ENCODE measurements around the gene RSRP1.
"Not testable (repeated sequence)": the region's sequence is repeated elsewhere in the genome, so short reads cannot be mapped to it uniquely, and the experiment has no call there.

RSRP1 gene

DNA sequence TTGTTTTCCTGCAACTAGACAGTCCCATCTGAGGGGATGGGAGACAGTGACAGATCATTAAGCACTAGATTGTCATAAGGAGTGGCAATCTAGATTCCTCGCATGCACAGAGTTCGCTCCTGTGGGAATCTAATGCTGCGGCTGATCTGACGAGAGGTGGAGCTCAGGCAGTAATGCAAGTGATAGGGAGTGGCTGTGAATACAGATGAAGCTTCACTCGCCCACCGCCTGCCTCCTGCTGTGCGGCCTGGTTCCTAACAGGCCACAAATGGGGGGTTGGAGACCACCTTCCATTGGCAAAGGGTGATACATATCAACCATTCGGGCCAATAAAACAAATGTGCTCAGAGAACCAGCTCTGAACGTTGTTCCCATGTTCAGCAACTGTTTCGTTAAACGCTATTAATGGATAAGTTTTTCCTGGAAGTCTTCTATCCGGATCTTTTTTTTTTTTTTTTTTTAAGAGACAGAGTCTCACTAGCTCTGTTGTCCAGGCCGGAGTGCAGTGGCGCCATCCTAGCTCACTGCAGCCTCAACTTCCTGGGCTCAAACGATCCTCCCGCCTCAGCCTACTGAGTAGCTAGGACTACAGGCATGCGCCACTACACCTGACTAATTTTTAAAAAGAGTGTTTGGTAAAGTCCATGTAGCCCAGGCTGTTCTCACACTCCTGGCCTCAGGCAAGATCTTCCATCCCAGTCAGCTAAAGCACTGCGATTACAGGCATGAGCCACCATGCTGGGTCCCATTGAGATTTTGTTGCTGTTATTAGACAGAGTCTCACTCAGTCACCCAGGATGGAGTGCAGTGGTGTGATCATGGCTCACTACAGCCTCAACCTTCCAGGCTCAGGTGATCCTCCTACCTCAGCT lies 8.7 kb upstream of the RSRP1 start:
- DNase-seq (ENCODE audit: low read depth), result no peak

DNA sequence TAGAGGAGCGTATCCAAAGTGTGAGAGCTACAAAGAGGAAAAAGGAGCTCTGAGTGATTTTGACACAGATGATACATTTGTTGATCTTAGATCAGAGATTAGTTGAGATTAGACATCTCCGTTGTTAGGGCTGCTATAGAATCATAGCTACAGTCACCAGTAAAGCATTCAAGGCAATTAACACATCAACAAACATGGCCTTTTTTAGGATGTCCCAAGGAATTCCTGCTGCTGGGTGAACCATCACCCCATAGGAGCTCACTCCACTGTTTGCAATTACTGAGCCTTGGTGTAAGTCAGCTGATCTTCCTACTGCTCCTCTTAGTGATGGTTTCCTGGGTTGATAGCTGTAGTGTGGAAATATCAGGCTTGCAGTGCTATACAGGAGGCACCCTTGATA lies 6.7 kb upstream of the RSRP1 start:
- Histone ChIP-seq H3K9me3 (ENCODE audit: control insufficient read depth, low read length) (no peaks in the 10 kb centered on the region), H3K4me3 (ENCODE audit: low read length) (no peak overlapping the region), H3K4me1 (ENCODE audit: control insufficient read depth, insufficient read depth, low read length) (peaks cover 6% of the 10 kb centered on the region), H3K36me3 (ENCODE audit: control insufficient read depth, insufficient read depth, low read length, severe bottlenecking) (peaks cover 4% of the 10 kb centered on the region), H3K27me3 (replicated peaks; ENCODE audit: control insufficient read depth, insufficient read depth, low read length) (no peaks in the 10 kb centered on the region), H3K9ac (ENCODE audit: low read length) (no peak overlapping the region)
- peak; percentile 29 for DNase-seq (ENCODE audit: low read depth)

More for the DNA sequence above, 8.7 kb upstream of the RSRP1 start:
- peaks cover 11% of the 10 kb centered on the region for H3K4me1 ChIP-seq (ENCODE audit: control insufficient read depth, insufficient read depth, low read length)
- H3K9ac ChIP-seq (ENCODE audit: low read length), result no peak overlapping the region
- no peak overlapping the region for H3K4me3 ChIP-seq (ENCODE audit: low read length)
- peaks cover 4% of the 10 kb centered on the region for H3K36me3 ChIP-seq (ENCODE audit: control insufficient read depth, insufficient read depth, low read length, severe bottlenecking)
- no peaks in the 10 kb centered on the region for H3K27me3 ChIP-seq (replicated peaks; ENCODE audit: control insufficient read depth, insufficient read depth, low read length)
- no peaks in the 10 kb centered on the region for H3K9me3 ChIP-seq (ENCODE audit: control insufficient read depth, low read length)

GRCh38 chr1:25247829-25248754 lies 838 bp upstream of the RSRP1 start:
- peaks cover 23% of the 10 kb centered on the region for H3K4me1 ChIP-seq (ENCODE audit: control insufficient read depth, insufficient read depth, low read length)
- H3K9ac ChIP-seq (ENCODE audit: low read length), result peak overlapping the region; percentile 99
- H3K36me3 ChIP-seq (ENCODE audit: control insufficient read depth, insufficient read depth, low read length, severe bottlenecking), result peaks cover 31% of the 10 kb centered on the region
- DNase-seq (ENCODE audit: low read depth), result no peak
- no peaks in the 10 kb centered on the region for H3K9me3 ChIP-seq (ENCODE audit: control insufficient read depth, low read length)
- peak overlapping the region; percentile 94 for H3K4me3 ChIP-seq (ENCODE audit: low read length)
- no peaks in the 10 kb centered on the region for H3K27me3 ChIP-seq (replicated peaks; ENCODE audit: control insufficient read depth, insufficient read depth, low read length)

GRCh38 chr1:25246600-25247023 lies 642 bp downstream of the RSRP1 start:
- DNase-seq (ENCODE audit: low read depth), result peak; percentile 60
- Histone ChIP-seq H3K36me3 (ENCODE audit: control insufficient read depth, insufficient read depth, low read length, severe bottlenecking) (peaks cover 42% of the 10 kb centered on the region), H3K4me1 (ENCODE audit: control insufficient read depth, insufficient read depth, low read length) (peaks cover 23% of the 10 kb centered on the region)

DNA sequence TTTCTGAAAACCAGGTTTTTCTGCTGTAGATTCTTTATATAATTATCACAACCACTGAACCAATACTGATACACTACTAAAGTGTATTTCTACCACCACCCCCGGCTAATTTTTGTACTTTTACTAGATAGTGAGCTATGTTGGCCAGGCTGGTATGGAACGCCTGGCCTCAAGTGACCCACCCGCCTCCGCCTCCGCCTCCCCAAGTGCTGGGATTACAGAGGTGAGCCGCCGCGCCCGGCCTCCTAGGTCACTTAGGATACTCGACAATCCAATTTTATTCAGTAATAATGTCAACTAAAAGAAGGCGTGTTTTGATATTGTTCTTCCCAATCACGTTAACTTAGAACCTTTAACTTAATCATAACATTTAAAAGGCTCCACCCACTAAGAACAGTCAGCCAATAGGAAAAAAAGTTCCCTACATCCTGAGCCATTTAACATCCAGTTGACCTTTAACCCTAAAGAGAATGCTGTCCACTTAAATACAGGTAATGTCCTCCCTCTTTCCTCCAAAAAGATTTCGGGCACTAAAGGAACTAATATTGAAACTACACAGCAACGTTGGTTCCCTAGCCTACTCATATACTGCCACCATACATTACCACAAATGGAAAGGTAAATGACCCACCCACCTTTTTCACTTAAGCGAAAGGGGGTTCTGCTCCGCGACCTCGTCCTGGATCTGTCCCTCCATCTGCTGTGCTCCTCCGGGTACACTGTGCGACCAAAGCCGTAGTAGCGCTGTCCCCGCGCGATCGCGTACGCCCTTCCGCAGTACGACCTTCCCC lies 1.2 kb downstream of the RSRP1 start:
- Histone ChIP-seq H3K9ac (ENCODE audit: low read length) (peak overlapping the region; percentile 99), H3K36me3 (ENCODE audit: control insufficient read depth, insufficient read depth, low read length, severe bottlenecking) (peaks cover 42% of the 10 kb centered on the region), H3K27me3 (replicated peaks; ENCODE audit: control insufficient read depth, insufficient read depth, low read length) (no peaks in the 10 kb centered on the region), H3K9me3 (ENCODE audit: control insufficient read depth, low read length) (no peaks in the 10 kb centered on the region), H3K4me1 (ENCODE audit: control insufficient read depth, insufficient read depth, low read length) (peaks cover 23% of the 10 kb centered on the region), H3K4me3 (ENCODE audit: low read length) (peak overlapping the region; percentile 94)
- DNase-seq (ENCODE audit: low read depth), result peak; percentile 48

More at GRCh38 chr1:25246600-25247023, 642 bp downstream of the RSRP1 start:
- peak overlapping the region; percentile 94 for H3K4me3 ChIP-seq (ENCODE audit: low read length)
- H3K27me3 ChIP-seq (replicated peaks; ENCODE audit: control insufficient read depth, insufficient read depth, low read length), result no peaks in the 10 kb centered on the region
- H3K9me3 ChIP-seq (ENCODE audit: control insufficient read depth, low read length), result no peaks in the 10 kb centered on the region
- peak overlapping the region; percentile 99 for H3K9ac ChIP-seq (ENCODE audit: low read length)

GRCh38 chr1:25245393-25245792 lies 1.9 kb downstream of the RSRP1 start:
- H3K9me3 ChIP-seq (ENCODE audit: control insufficient read depth, low read length), result no peaks in the 10 kb centered on the region
- peaks cover 47% of the 10 kb centered on the region for H3K36me3 ChIP-seq (ENCODE audit: control insufficient read depth, insufficient read depth, low read length, severe bottlenecking)
- DNase-seq (ENCODE audit: low read depth), result no peak
- peak overlapping the region; percentile 94 for H3K4me3 ChIP-seq (ENCODE audit: low read length)
- H3K27me3 ChIP-seq (replicated peaks; ENCODE audit: control insufficient read depth, insufficient read depth, low read length), result no peaks in the 10 kb centered on the region
- H3K4me1 ChIP-seq (ENCODE audit: control insufficient read depth, insufficient read depth, low read length), result peaks cover 29% of the 10 kb centered on the region
- peak overlapping the region; percentile 99 for H3K9ac ChIP-seq (ENCODE audit: low read length)

DNA sequence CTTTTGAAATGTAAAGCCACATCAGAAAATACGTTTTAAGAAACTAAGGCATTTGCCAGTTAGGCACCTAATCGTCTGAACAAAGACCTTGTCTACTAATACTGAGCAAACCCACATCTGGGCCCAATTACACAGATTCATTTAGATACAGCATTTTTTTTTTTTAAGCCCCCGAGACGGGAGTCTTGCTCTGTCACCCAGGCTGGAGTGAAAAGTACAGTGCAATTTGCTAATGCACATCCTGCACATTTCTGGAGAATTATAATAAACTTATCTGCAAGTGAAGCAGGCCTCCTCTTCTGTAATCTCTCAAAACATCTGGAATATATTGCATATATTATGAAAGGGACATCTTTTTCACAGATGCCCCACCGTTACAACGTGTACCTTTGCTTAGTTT lies 3.3 kb downstream of the RSRP1 start:
- Histone ChIP-seq H3K4me1 (ENCODE audit: control insufficient read depth, insufficient read depth, low read length) (peaks cover 38% of the 10 kb centered on the region), H3K27me3 (replicated peaks; ENCODE audit: control insufficient read depth, insufficient read depth, low read length) (no peaks in the 10 kb centered on the region), H3K9ac (ENCODE audit: low read length) (peak overlapping the region; percentile 99), H3K36me3 (ENCODE audit: control insufficient read depth, insufficient read depth, low read length, severe bottlenecking) (peaks cover 50% of the 10 kb centered on the region), H3K9me3 (ENCODE audit: control insufficient read depth, low read length) (no peaks in the 10 kb centered on the region), H3K4me3 (ENCODE audit: low read length) (peak overlapping the region; percentile 94)
- no peak for DNase-seq (ENCODE audit: low read depth)

DNA sequence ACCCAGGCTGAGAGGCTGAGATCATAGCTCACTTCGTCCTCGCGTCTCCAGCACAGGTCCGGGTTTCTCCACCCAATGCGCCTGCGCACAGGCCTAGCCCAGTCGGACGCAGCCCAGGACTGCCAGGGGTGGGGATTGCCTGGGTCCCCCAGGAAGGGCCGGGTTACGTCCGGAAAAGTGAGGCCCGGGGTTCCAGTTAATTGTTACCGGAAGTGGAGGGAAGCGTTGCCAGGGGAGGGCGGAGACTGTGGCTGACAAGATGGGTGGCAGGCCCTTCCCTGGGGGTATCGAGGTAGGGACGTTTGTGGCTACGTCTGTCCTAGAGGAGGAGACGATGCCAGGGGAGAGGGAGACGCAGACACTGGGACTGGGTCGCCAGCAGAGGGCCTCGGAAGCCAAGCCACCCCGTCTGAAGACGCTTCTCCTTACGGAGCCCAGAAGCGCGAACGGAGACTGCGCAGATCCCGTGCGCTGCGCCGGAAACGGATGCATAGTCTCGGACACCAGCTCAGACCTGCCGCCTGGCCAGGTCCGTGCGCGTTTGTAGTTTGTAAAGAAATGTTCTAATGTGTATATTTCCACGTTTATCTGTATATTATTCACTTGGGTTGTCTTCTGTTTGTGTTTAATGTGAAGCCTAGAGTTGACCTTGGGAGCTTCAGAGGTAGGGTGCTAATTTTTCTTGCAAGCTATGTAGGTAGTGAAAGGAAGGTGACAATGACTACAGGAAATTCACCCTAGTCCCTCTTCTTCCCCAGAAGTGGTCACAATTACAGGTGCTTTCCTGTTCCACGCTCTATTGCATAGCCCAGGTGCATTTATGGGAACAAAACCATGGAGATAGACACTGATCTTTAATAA lies 7.3 kb downstream of the RSRP1 start:
- no peaks in the 10 kb centered on the region for H3K27me3 ChIP-seq (replicated peaks; ENCODE audit: control insufficient read depth, insufficient read depth, low read length)
- DNase-seq (ENCODE audit: low read depth), result peak; percentile 93
- peak overlapping the region; percentile 80 for H3K4me3 ChIP-seq (ENCODE audit: low read length)
- no peaks in the 10 kb centered on the region for H3K9me3 ChIP-seq (ENCODE audit: control insufficient read depth, low read length)
- peak overlapping the region; percentile 82 for H3K9ac ChIP-seq (ENCODE audit: low read length)
- peaks cover 33% of the 10 kb centered on the region for H3K4me1 ChIP-seq (ENCODE audit: control insufficient read depth, insufficient read depth, low read length)
- peaks cover 41% of the 10 kb centered on the region for H3K36me3 ChIP-seq (ENCODE audit: control insufficient read depth, insufficient read depth, low read length, severe bottlenecking)

- H3K4me1 ChIP-seq (ENCODE audit: control insufficient read depth, insufficient read depth, low read length), result peaks cover 35% of the 10 kb centered on the region
- H3K27me3 ChIP-seq (replicated peaks; ENCODE audit: control insufficient read depth, insufficient read depth, low read length), result no peaks in the 10 kb centered on the region
- H3K4me3 ChIP-seq (ENCODE audit: low read length), result no peak overlapping the region
- H3K36me3 ChIP-seq (ENCODE audit: control insufficient read depth, insufficient read depth, low read length, severe bottlenecking), result peaks cover 22% of the 10 kb centered on the region
- H3K9ac ChIP-seq (ENCODE audit: low read length), result no peak overlapping the region
- no peaks in the 10 kb centered on the region for H3K9me3 ChIP-seq (ENCODE audit: control insufficient read depth, low read length)
- no peak for DNase-seq (ENCODE audit: low read depth)
Measured at GRCh38 chr1:25238046-25238445, 9.2 kb downstream of the RSRP1 start.

GRCh38 chr1:25236261-25236660 lies 11.0 kb downstream of the RSRP1 start:
- not testable (repeated sequence) for DNase-seq (ENCODE audit: low read depth)

More at GRCh38 chr1:25236261-25236660, 11.0 kb downstream of the RSRP1 start:
- not testable (repeated sequence) for H3K27me3 ChIP-seq (replicated peaks; ENCODE audit: control insufficient read depth, insufficient read depth, low read length); H3K36me3 ChIP-seq (ENCODE audit: control insufficient read depth, insufficient read depth, low read length, severe bottlenecking); H3K9ac ChIP-seq (ENCODE audit: low read length); H3K9me3 ChIP-seq (ENCODE audit: control insufficient read depth, low read length); H3K4me3 ChIP-seq (ENCODE audit: low read length)
- H3K4me1 ChIP-seq (ENCODE audit: control insufficient read depth, insufficient read depth, low read length), result peaks cover 42% of the 10 kb centered on the region
